Retinal pigment epithelial cell (primary cell): ENCODE data around the gene SYNDIG1.

Experiments used
- DNase-seq: peaks from one replicate; pipeline ENCODE4 v3.0.0-alpha.2; 2010; ENCODE audit warnings: low read depth
- H3K4me3 ChIP-seq: 2 replicates; pipeline ENCODE4 v1.5.1; 2011; ENCODE audit warnings: mild to moderate bottlenecking, low read length, control low read depth, moderate library complexity
- CTCF ChIP-seq: conservative IDR thresholded peaks from 2 replicates; pipeline ENCODE4 v1.5.1; 2011; ENCODE audit warnings: low read depth, low read length, control low read depth, inconsistent platforms

The SYNDIG1 gene

GRCh38 chr20:24572862-24573261 is 103.4 kb downstream of the SYNDIG1 start:
- H3K4me3 ChIP-seq: no peak overlapping the region
- TF ChIP-seq CTCF: no peak
- DNase-seq: no peak

GRCh38 chr20:24573557-24573956 is 104.1 kb downstream of the SYNDIG1 start:
- DNase-seq: no peak
- TF ChIP-seq CTCF: no peak
- no peak overlapping the region for H3K4me3 ChIP-seq

GRCh38 chr20:24574307-24574706 is 104.9 kb downstream of the SYNDIG1 start:
- no peak for DNase-seq
- TF ChIP-seq CTCF: no peak
- no peak overlapping the region for H3K4me3 ChIP-seq

GRCh38 chr20:24574797-24575196 is 105.4 kb downstream of the SYNDIG1 start:
- no peak overlapping the region for H3K4me3 ChIP-seq
- no peak for DNase-seq
- no peak for TF ChIP-seq CTCF

- H3K4me3 ChIP-seq: no peak overlapping the region
- TF ChIP-seq CTCF: no peak
- no peak for DNase-seq
Observed at GRCh38 chr20:24575811-24576210, 106.4 kb downstream of the SYNDIG1 start.

- no peak overlapping the region for H3K4me3 ChIP-seq
- no peak for DNase-seq
- no peak for TF ChIP-seq CTCF
Observed at GRCh38 chr20:24576447-24576846, 107.0 kb downstream of the SYNDIG1 start.

- DNase-seq: no peak
- H3K4me3 ChIP-seq: no peak overlapping the region
Observed at GRCh38 chr20:24577271-24577909, 108.0 kb downstream of the SYNDIG1 start.

More at GRCh38 chr20:24577271-24577909, 108.0 kb downstream of the SYNDIG1 start:
- TF ChIP-seq CTCF: no peak
